Neuron (in vitro differentiated cells): ENCODE data around the gene TBC1D9.

ENCODE experiments used
- H2AFZ ChIP-seq: one replicate; pipeline ENCODE4 v1.6.1; 2013; ENCODE audit warnings: low read depth, mild to moderate bottlenecking, inconsistent platforms, low read length, moderate library complexity
- H3K27me3 ChIP-seq: one replicate; pipeline ENCODE4 v1.6.1; 2013; ENCODE audit warnings: low read length; ENCODE audit not compliant: insufficient read depth
- H3K36me3 ChIP-seq: one replicate; pipeline ENCODE4 v1.6.1; 2013; ENCODE audit warnings: low read length; ENCODE audit not compliant: insufficient read depth
- H3K4me1 ChIP-seq: one replicate; pipeline ENCODE4 v1.6.1; 2013; ENCODE audit warnings: low read length; ENCODE audit not compliant: insufficient read depth
- H3K4me3 ChIP-seq: 2 replicates; pipeline ENCODE4 v1.5.1; 2013; ENCODE audit warnings: mild to moderate bottlenecking, low read length, moderate library complexity
- H3K9me3 ChIP-seq: one replicate; pipeline ENCODE4 v1.6.1; 2013; ENCODE audit warnings: low read length

Gene TBC1D9

GRCh38 chr4:140642674-140643437, 113.3 kb downstream of the TBC1D9 start:
- Histone ChIP-seq H3K9me3 (peaks cover 2% of the 10 kb centered on the region), H2AFZ (no peak overlapping the region), H3K4me3 (no peak overlapping the region), H3K27me3 (no peaks in the 10 kb centered on the region), H3K36me3 (peaks cover 43% of the 10 kb centered on the region), H3K4me1 (no peaks in the 10 kb centered on the region)

- Histone ChIP-seq H3K9me3 (peaks cover 2% of the 10 kb centered on the region), H2AFZ (no peak overlapping the region), H3K36me3 (peaks cover 45% of the 10 kb centered on the region), H3K4me3 (no peak overlapping the region), H3K27me3 (no peaks in the 10 kb centered on the region), H3K4me1 (no peaks in the 10 kb centered on the region)
Measured at GRCh38 chr4:140641789-140642439, 114.3 kb downstream of the TBC1D9 start.

DNA sequence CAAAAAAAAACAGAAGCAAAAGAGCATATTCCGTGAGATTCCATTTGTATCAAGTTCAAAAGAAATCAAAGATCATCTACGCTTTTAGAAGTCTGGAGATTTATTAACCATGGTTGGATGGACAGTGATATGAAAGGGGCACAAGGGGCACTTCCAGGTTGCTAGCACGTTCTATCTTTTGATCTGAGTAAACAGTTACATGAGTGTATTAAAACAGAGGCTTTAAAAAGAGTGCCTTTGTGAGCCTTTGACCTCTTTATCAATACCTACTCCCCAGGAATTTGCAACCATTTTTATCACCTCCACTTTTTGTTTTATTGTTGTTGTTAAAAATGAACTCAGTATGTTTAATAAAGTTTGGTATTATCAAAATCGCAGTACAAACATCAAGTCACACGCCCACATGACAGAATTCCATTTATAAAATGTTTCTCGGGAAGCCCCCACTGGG, 115.1 kb downstream of the TBC1D9 start:
- Histone ChIP-seq H3K36me3 (peaks cover 41% of the 10 kb centered on the region), H3K4me3 (no peak overlapping the region)

DNA sequence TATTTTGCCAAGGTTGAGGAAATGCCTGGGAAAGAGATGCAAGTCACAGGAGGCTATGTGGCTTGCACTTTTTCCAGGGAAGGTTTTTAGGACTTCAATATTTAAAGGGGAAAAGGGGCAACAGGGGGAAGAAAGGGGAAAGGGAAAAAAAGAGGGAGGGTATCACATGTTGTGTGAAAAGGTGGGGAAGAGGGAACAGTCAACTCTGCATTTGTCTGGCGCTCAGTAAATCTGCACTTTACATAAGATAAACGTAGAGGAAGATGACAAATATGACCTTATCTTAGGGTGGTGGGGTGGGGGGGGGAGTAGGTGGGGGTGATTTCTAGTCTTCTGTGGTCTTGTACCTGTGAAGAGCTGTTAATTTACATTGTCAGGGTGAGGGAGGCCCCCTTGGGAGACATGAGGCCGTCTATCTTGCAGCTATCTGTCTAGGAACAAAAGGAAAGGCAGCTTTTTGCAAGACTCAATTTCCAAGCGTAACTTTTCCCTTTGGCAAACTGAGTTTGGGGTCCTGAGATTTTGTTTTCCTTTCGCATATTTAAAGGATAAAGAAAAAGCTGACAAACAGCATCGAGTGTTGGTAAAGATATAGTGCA, 115.9 kb downstream of the TBC1D9 start:
- no peak overlapping the region for H3K4me3 ChIP-seq
- H3K4me1 ChIP-seq, result peaks cover 3% of the 10 kb centered on the region
- no peaks in the 10 kb centered on the region for H3K27me3 ChIP-seq
- H3K36me3 ChIP-seq, result peaks cover 41% of the 10 kb centered on the region
- no peak overlapping the region for H2AFZ ChIP-seq
- peaks cover 2% of the 10 kb centered on the region for H3K9me3 ChIP-seq

More for the DNA sequence above, 115.1 kb downstream of the TBC1D9 start:
- Histone ChIP-seq H3K27me3 (no peaks in the 10 kb centered on the region), H3K4me1 (no peaks in the 10 kb centered on the region), H2AFZ (no peak overlapping the region), H3K9me3 (peaks cover 2% of the 10 kb centered on the region)

DNA sequence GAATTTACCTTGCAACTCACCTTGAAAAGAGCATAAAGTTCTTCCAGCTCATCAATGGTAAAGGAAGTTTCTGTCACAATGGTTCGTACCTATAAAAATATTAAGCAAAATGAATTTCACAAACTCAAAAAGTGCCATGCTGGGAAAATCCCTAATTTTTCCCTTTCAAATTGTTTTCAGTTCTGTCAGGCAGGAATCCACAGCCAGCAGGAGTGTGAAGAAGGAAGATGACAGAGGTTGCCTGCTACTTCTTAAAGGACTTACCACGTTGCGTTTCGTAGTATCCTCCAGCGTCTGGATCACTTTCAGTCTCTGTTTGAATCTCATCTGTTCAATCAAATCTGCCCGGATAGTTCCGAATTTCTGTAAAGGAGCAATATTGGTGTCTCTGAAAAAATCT, 117.1 kb downstream of the TBC1D9 start:
- Histone ChIP-seq H3K4me1 (peaks cover 3% of the 10 kb centered on the region), H3K9me3 (no peaks in the 10 kb centered on the region), H2AFZ (no peak overlapping the region), H3K36me3 (peaks cover 37% of the 10 kb centered on the region), H3K27me3 (no peaks in the 10 kb centered on the region), H3K4me3 (no peak overlapping the region)

DNA sequence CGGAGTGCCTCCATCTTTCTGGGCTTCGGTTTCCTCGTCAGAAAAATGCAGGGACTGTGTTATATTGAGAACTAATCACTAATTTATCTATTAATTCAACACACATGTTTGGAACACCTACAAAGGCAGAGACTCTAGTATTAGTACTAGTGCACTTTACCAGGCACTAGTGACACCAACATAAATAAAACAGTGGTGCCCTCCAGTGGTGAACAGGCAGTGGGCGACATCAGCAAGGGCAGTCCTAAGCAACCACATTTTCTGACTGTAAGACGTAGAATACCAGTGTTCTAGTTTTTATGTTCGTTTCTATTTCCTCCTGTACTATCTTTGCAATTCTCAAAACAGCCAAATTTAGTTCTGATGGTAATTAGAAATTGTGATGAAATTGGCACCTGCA, 118.3 kb downstream of the TBC1D9 start:
- no peak overlapping the region for H3K4me3 ChIP-seq
- H3K36me3 ChIP-seq, result peaks cover 34% of the 10 kb centered on the region
- no peaks in the 10 kb centered on the region for H3K9me3 ChIP-seq
- H2AFZ ChIP-seq, result no peak overlapping the region
- no peaks in the 10 kb centered on the region for H3K27me3 ChIP-seq
- H3K4me1 ChIP-seq, result peaks cover 3% of the 10 kb centered on the region

GRCh38 chr4:140635606-140636005, 120.6 kb downstream of the TBC1D9 start:
- no peak overlapping the region for H3K4me3 ChIP-seq
- H2AFZ ChIP-seq, result no peak overlapping the region
- peaks cover 3% of the 10 kb centered on the region for H3K4me1 ChIP-seq
- peaks cover 34% of the 10 kb centered on the region for H3K36me3 ChIP-seq
- no peaks in the 10 kb centered on the region for H3K27me3 ChIP-seq
- no peaks in the 10 kb centered on the region for H3K9me3 ChIP-seq

- Histone ChIP-seq H3K4me1 (peaks cover 3% of the 10 kb centered on the region), H3K27me3 (no peaks in the 10 kb centered on the region), H3K4me3 (no peak overlapping the region), H2AFZ (no peak overlapping the region), H3K36me3 (peaks cover 32% of the 10 kb centered on the region), H3K9me3 (no peaks in the 10 kb centered on the region)
Measured at GRCh38 chr4:140633951-140634350, 122.2 kb downstream of the TBC1D9 start.

DNA sequence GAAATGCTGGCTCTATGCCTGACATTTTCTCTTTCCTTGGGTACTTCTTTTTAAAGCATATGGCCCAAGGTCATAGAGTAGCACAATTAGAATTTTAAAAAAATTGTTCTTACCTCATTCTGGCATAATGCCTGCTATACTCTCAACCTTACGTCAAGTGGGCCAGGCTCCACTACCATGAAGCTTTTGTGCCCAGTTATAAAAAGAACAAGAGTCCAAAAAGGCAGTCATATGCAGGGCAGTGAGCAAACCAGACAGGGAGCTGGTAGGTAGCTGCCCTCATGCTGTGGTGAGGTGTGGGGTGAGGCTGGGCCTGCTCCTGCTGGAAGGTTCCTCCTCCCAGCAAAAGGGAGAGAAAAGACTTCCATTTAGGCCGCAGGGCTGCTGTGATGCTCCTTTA, 123.1 kb downstream of the TBC1D9 start:
- Histone ChIP-seq H3K27me3 (no peaks in the 10 kb centered on the region), H3K4me1 (peaks cover 3% of the 10 kb centered on the region), H3K36me3 (peaks cover 26% of the 10 kb centered on the region), H3K9me3 (no peaks in the 10 kb centered on the region), H3K4me3 (no peak overlapping the region), H2AFZ (no peak overlapping the region)

DNA sequence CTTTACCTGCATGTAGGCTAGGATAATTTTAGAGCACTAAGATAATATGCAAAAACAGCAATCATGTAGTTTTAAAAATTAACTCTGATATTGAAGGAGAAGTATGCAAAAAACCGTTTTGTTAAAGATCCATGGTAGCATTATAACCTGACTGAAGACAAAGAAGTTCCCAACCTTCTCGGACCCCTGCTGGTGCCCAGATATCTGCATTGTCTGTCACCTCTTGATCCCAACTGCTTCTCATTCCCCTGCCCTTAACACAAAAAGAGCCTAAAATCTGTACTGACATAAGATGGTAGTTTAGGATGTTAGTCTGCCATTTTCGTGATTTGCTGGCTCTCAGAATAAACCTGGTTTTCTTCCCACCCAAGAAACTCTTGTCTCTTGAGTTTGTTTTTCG, 125.9 kb downstream of the TBC1D9 start:
- Histone ChIP-seq H3K4me3 (no peak overlapping the region), H3K9me3 (no peaks in the 10 kb centered on the region), H3K36me3 (peaks cover 36% of the 10 kb centered on the region), H3K4me1 (no peaks in the 10 kb centered on the region), H2AFZ (no peak overlapping the region), H3K27me3 (no peaks in the 10 kb centered on the region)

DNA sequence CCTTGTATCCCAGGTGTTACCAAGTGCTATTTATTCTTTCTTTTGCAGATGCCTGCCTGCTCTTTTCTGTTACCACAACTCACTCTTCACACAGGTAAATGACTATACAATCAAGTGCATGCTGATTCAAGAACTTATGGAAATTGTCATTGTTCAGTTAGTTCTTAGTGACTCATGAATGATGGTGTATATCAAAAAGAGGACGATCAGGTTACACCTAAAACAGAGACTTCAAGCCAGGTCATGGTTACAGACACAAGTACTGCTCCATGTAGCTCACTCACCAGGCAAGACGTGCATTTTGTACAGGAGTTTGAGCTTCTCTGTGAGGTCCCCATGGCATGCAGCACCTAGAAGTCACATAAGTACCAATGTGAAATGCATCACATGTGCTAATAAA, 128.2 kb downstream of the TBC1D9 start:
- Histone ChIP-seq H3K36me3 (peaks cover 41% of the 10 kb centered on the region), H3K27me3 (no peaks in the 10 kb centered on the region), H2AFZ (no peak overlapping the region), H3K4me1 (no peaks in the 10 kb centered on the region), H3K9me3 (no peaks in the 10 kb centered on the region), H3K4me3 (no peak overlapping the region)

- H2AFZ ChIP-seq, result no peak overlapping the region
- no peaks in the 10 kb centered on the region for H3K27me3 ChIP-seq
- H3K9me3 ChIP-seq, result no peaks in the 10 kb centered on the region
- peaks cover 48% of the 10 kb centered on the region for H3K36me3 ChIP-seq
- H3K4me3 ChIP-seq, result no peak overlapping the region
- no peaks in the 10 kb centered on the region for H3K4me1 ChIP-seq
Measured at GRCh38 chr4:140626661-140627376, 129.4 kb downstream of the TBC1D9 start.
